Dendritic cell treated with granulocyte-macrophage colony-stimulating factor and Interleukin-4, amounts not matched to agents 40 ng/mL and 50 ng/mL, for 4 days (primary cell): ENCODE data around the gene TCTN2.
A peak's percentile ranks its signal among the peaks of the same experiment; 100 is the strongest.

Experiments
- H3K27ac Mint-ChIP-seq: one replicate; pipeline ENCODE4 v1.8.0; 2022; ENCODE audit warnings: mild to moderate bottlenecking, mixed read lengths
- H3K27me3 Mint-ChIP-seq: one replicate; pipeline ENCODE4 v1.8.0; 2022; ENCODE audit warnings: mild to moderate bottlenecking, mixed read lengths
- H3K36me3 Mint-ChIP-seq: one replicate; pipeline ENCODE4 v1.8.0; 2022; ENCODE audit warnings: low read depth, mixed read lengths
- H3K4me1 Mint-ChIP-seq: one replicate; pipeline ENCODE4 v1.8.0; 2022; ENCODE audit warnings: low read depth, mixed read lengths
- H3K4me3 Mint-ChIP-seq: one replicate; pipeline ENCODE4 v1.8.0; 2022; ENCODE audit warnings: mild to moderate bottlenecking, moderate library complexity, mixed read lengths
- H3K9me3 Mint-ChIP-seq: one replicate; pipeline ENCODE4 v1.8.0; 2022; ENCODE audit warnings: mixed read lengths
- intact Hi-C: fragments of 100-400 bp; cut with micrococcal nuclease; formaldehyde crosslinking; loops from one replicate; pipeline ENCODE4 v1.15.0; 2022

The TCTN2 gene

DNA sequence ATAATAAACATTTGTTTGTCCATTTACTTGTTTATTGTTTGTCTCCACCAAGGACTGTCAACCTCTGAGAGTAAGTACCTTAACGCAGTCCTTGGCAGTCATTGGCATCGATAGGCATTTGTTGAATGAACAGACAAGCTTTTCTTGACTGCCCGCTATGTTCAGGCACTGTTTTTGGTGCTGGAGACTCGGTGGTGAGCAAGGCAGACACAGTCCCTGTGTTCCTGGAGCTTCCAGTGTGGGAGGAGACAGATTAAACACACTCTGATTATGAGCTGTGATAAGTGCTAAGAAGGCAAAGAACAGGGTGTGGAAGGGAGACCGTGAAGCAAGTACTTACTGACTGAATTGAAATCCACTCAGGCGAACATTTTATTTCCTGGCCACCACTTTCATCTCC lies 42.5 kb downstream of the TCTN2 start:
- peaks cover 26% of the 10 kb centered on the region for H3K36me3 Mint-ChIP-seq
- peak overlapping the region; percentile 80 for H3K4me3 Mint-ChIP-seq
- H3K27me3 Mint-ChIP-seq = peaks cover 8% of the 10 kb centered on the region
- peaks cover 31% of the 10 kb centered on the region for H3K4me1 Mint-ChIP-seq
- peak overlapping the region; percentile 75 for H3K27ac Mint-ChIP-seq
- H3K9me3 Mint-ChIP-seq = no peaks in the 10 kb centered on the region
- intact Hi-C loops = no loop called here

DNA sequence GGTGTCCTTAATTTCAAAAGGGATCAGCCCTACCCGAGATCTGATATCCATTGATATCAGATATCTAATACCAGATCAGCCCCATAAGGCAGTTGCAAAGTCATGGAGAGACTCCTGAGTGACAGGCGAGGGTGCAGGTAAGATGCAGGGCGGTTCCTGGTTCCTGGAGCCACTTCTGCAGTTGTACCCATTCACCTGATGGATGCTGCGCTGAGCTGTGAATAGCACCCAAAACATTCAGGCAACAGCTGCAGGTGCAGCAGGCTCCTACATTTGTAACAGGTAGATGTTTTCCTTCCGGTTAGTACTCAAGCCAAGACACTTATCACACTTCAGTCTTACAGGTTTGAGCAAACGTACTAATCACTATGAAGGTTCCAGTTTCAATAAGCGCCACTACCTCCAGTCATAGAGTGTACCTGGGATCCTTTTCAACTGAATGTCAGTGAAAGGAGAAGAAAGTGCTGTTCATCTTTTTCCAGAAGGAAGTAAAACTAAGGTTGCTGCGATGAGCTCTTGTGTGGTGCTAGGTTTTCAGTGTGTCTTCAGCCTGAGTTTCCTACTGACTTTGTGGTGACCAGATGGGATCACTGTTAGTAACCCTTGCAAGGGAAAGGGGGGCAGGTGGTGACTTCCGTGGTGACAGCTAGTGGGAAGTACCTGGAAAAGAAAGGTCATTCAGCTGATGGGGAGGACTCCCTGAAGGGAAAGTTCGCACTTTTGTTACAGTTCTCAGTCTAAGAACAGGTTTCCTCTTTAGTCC lies 43.1 kb downstream of the TCTN2 start:
- Mint-ChIP-seq H3K27me3 (peaks cover 8% of the 10 kb centered on the region), H3K4me3 (peak overlapping the region; percentile 80), H3K27ac (peak overlapping the region; percentile 75), H3K4me1 (peaks cover 31% of the 10 kb centered on the region), H3K36me3 (peaks cover 26% of the 10 kb centered on the region), H3K9me3 (no peaks in the 10 kb centered on the region)
- intact Hi-C loops = no loop called here

DNA sequence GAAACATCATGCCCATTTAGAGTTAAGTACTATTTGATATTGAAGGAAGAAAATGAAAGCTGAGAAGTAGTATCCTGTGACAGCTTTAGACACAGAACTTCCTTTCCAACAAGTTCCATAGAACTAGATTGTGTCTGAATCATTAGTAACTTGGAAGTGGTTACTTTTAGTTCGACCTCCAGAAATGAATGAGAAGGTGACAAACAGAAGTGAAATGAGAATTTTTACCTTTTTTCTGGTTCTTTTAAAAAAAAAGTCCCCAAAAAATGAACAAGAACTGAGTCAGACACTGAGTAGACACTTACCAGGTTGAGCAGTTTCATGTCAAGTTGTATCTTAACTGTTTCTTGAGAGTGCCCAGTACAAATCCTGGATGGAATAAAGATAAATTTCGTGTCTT lies 44.3 kb downstream of the TCTN2 start:
- Mint-ChIP-seq H3K27ac (no peak overlapping the region), H3K36me3 (peaks cover 35% of the 10 kb centered on the region), H3K4me1 (peaks cover 31% of the 10 kb centered on the region), H3K27me3 (peaks cover 8% of the 10 kb centered on the region), H3K9me3 (no peaks in the 10 kb centered on the region), H3K4me3 (no peak overlapping the region)
- intact Hi-C loops = no loop called here

DNA sequence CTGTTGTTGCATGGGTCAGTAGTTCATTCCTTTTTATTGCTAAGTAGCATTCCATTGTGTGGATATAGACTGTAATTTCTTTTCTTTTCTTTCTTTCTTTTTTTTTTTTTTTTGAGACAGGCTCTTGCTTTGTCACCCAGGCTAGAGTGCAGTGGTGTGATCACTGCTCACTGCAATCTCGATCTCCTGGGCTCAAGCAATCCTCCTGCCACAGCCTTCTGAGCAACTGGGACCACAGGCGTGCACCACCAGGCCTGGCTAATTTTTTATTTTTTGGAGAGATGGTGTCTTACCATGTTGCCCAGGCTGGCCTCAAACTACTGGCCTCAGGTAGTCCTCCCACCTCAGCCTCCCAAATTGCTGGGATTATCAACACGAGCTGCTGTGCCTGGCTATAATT lies 46.4 kb downstream of the TCTN2 start:
- no peaks in the 10 kb centered on the region for H3K9me3 Mint-ChIP-seq
- peaks cover 3% of the 10 kb centered on the region for H3K27me3 Mint-ChIP-seq
- no peak overlapping the region for H3K4me3 Mint-ChIP-seq
- no peak overlapping the region for H3K27ac Mint-ChIP-seq
- intact Hi-C loops = no loop called here
- H3K4me1 Mint-ChIP-seq = peaks cover 23% of the 10 kb centered on the region
- peaks cover 46% of the 10 kb centered on the region for H3K36me3 Mint-ChIP-seq

DNA sequence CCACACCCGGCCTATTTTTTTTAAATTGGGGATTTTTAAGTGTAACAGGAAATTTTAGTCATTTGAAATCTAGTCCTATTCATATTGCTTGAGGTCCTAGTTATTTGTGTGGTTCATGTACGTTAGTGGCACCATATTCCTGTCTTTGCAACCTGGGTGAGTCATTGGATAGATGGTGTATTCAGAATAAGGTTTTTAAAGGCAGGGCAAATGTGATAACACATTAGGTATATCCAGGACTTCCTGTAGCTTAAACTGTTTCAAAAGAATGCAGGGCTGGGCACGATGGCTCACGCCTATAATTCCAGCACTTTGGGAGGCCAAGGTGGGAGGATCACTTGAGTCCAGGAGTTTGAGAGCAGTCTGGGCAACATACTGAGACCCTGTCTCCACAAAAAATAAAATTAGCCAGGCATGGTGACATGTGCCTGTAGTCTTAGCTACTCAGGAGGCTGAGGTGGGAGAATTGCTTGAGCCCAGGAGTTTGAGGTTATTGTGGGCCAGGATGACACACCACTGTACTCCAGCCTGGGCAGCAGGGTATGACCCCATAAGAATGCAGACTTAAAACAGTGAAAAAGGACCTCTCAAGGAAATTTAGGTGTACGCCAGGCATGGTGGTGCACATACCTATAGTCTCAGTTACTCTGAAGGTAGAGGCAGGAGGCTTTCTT lies 49.4 kb downstream of the TCTN2 start:
- H3K27me3 Mint-ChIP-seq = no peaks in the 10 kb centered on the region
- H3K27ac Mint-ChIP-seq = peak overlapping the region; percentile 5
- H3K4me3 Mint-ChIP-seq = no peak overlapping the region

DNA sequence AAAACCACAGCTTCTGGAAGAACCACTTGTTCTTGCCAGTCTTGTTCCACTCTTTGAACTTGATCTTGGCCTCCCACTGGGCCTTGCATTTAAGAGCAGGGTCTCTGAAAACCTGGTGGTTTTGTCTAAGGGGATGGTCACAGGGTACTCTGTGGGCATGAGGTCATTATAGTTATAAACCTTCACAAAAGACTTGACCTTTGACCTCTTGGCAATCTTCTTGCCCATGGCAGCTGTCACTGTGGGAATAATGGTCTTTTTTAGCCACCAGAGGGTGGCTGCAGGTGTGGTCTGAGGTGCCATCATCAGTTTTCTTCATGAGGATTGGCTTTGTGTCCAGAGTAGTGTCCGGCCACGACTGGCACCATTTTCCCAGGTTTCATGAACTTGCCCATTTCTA lies 50.3 kb downstream of the TCTN2 start:
- Mint-ChIP-seq H3K27me3 (no peaks in the 10 kb centered on the region), H3K27ac (no peak overlapping the region), H3K9me3 (no peaks in the 10 kb centered on the region), H3K4me3 (no peak overlapping the region), H3K36me3 (peaks cover 68% of the 10 kb centered on the region), H3K4me1 (no peaks in the 10 kb centered on the region)
- intact Hi-C loops = no loop called here

More for the DNA sequence above, 49.4 kb downstream of the TCTN2 start:
- Mint-ChIP-seq H3K9me3 (no peaks in the 10 kb centered on the region), H3K4me1 (no peaks in the 10 kb centered on the region), H3K36me3 (peaks cover 58% of the 10 kb centered on the region)
- intact Hi-C loops = no loop called here

DNA sequence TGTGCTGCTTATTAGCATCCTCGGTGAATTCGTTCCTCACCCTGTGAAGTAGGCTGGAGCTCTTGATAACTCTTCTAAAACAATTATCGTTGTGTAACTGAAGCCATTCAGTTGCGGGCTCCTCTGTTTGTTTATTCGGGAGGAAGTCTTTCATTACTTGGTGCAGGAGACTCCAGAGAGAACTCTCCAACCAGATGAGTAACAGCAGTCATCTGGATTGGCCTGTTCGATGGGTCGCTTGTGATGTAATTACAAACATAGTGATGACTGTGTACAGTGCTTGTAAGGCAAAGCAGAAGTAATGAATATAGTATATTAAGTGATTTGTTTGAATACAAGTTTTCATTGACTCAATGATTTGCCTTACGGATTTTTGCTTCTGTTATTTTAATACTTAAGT lies 52.1 kb downstream of the TCTN2 start:
- Mint-ChIP-seq H3K4me1 (no peaks in the 10 kb centered on the region), H3K9me3 (no peaks in the 10 kb centered on the region), H3K36me3 (peaks cover 77% of the 10 kb centered on the region), H3K27ac (no peak overlapping the region), H3K4me3 (no peak overlapping the region), H3K27me3 (no peaks in the 10 kb centered on the region)
- intact Hi-C loops = no loop called here

DNA sequence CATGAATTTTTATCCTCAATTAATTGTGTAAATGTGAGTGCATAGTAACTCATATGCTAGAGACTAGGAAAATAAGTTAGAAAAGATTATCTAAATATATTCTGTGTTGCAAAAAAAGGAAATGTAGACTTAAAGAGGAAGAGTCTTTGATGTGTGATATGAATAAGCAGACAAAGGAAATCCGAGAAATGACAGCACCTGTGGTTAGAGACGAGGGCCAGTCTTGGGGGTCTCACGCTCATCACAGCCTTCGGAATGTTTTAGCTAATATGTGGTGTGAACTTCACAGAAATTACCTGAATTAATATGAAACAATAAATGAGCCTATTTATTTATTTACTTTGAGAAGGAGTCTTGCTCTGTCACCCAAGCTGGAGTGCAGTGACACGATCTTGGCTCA lies 52.9 kb downstream of the TCTN2 start:
- H3K9me3 Mint-ChIP-seq = no peaks in the 10 kb centered on the region
- no peaks in the 10 kb centered on the region for H3K4me1 Mint-ChIP-seq
- intact Hi-C loops = no loop called here
- no peak overlapping the region for H3K4me3 Mint-ChIP-seq
- no peaks in the 10 kb centered on the region for H3K27me3 Mint-ChIP-seq
- peaks cover 81% of the 10 kb centered on the region for H3K36me3 Mint-ChIP-seq
- H3K27ac Mint-ChIP-seq = no peak overlapping the region

DNA sequence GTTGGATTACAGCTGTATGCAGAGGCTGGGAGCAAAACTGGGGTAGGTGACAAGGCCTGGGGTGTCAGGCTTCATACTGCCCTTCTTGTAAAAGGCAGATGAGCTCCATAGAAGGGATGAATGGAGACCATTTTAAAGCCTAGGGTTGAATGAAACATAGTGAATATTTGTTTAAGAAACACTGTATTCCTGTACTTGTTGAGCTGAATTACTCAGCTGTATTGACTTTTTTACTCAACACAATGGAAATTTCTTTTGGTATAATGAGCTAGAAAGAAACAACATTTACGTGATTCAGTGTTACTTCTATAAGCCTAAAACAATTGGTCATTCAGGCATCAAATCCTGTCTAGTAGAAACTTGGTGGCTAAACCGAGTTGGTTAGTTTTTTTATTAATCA lies 55.3 kb downstream of the TCTN2 start:
- Mint-ChIP-seq H3K27ac (no peak overlapping the region), H3K36me3 (peaks cover 86% of the 10 kb centered on the region), H3K4me3 (no peak overlapping the region)

DNA sequence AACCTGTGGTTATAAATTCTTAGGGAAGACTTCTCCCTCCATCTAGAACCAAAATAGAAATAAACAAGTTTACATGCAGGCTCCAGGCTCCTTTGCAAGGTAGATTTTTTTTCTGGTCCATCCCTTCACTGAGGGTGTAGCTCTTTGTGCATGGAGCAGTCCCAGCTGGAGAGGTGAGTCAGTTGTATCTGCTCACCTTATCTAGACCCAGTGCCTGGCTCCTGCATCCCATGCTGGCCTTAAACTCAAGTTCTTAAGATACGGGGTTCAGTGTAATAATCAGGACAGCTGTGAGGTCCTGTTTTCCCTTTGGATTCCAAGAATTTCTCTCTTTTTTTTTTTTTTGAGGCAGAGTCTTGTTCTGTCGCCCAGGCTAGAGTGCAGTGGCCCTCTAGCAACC lies 56.0 kb downstream of the TCTN2 start:
- intact Hi-C loops = no loop called here
- no peak overlapping the region for H3K27ac Mint-ChIP-seq
- H3K4me1 Mint-ChIP-seq = no peaks in the 10 kb centered on the region
- H3K9me3 Mint-ChIP-seq = no peaks in the 10 kb centered on the region
- no peaks in the 10 kb centered on the region for H3K27me3 Mint-ChIP-seq
- H3K36me3 Mint-ChIP-seq = peaks cover 87% of the 10 kb centered on the region
- H3K4me3 Mint-ChIP-seq = no peak overlapping the region

More for the DNA sequence above, 55.3 kb downstream of the TCTN2 start:
- Mint-ChIP-seq H3K9me3 (no peaks in the 10 kb centered on the region), H3K4me1 (no peaks in the 10 kb centered on the region), H3K27me3 (no peaks in the 10 kb centered on the region)
- intact Hi-C loops = no loop called here

DNA sequence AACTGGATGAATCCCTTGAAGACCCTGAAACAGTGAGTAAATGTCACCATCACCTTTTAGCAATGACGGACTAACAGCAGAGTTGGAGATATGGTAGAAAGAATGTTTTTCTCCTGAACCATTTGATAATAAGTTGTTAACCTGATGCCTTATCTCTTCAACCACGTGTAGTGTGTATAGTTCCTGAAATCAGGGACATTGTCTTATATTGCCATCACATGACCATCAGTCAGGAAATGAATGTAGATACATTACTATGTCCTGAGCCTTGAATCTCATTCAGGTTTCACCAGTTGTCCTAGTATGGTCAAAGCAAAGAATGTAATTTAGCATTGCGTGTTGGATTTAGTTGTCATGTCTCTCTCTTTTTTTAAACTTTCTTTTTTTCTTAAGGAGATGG lies 57.0 kb downstream of the TCTN2 start:
- Mint-ChIP-seq H3K36me3 (peaks cover 92% of the 10 kb centered on the region), H3K27ac (no peak overlapping the region), H3K9me3 (no peaks in the 10 kb centered on the region)

DNA sequence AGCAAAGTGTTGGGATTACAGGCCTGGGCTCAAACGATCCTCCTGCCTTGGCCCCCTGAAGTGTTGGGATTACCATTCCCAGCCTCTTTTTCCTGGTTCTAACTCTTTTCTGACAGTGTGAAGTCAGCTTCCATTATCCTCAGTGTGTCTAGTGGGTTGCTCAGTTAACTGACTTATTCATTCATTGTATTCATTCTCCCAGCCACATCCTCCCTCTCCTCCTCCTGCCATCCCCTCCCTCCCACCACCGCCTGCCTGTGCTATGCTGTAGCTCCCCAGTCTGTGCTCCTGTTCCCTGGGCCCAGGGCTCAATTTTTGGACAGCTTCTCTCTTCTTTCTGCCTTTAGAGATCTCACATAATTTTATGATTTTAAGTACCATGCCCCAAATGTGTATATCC lies 60.7 kb downstream of the TCTN2 start:
- peaks cover 4% of the 10 kb centered on the region for H3K4me1 Mint-ChIP-seq
- H3K9me3 Mint-ChIP-seq = no peaks in the 10 kb centered on the region
- no peak overlapping the region for H3K4me3 Mint-ChIP-seq
- intact Hi-C loops = no loop called here
- H3K27ac Mint-ChIP-seq = no peak overlapping the region
- no peaks in the 10 kb centered on the region for H3K27me3 Mint-ChIP-seq
- peaks cover 100% of the 10 kb centered on the region for H3K36me3 Mint-ChIP-seq

More for the DNA sequence above, 57.0 kb downstream of the TCTN2 start:
- intact Hi-C loops = no loop called here
- H3K27me3 Mint-ChIP-seq = no peaks in the 10 kb centered on the region
- H3K4me1 Mint-ChIP-seq = no peaks in the 10 kb centered on the region
- no peak overlapping the region for H3K4me3 Mint-ChIP-seq

DNA sequence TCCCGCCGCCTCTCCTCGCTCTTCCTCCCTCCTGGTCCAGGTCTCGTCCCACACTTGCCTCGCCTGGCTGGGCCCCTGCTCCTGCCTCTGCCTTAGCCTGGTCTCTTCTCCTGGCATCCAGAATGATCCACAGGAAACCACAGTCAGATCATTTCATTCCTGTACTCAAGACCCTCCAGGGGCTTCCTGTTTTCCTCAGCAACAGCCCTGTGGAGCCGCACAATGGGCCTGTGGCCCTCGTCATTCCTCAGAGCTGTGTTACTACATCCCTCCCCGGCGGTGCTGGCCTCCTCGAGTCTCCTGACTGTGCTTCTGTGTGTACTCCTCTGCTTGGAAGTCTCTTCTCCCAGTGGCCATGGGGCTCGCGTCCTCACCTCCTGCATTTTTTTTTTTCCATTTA lies 61.3 kb downstream of the TCTN2 start:
- intact Hi-C loops = no loop called here
- H3K9me3 Mint-ChIP-seq = no peaks in the 10 kb centered on the region
- H3K4me1 Mint-ChIP-seq = peaks cover 11% of the 10 kb centered on the region
- no peak overlapping the region for H3K27ac Mint-ChIP-seq
- no peaks in the 10 kb centered on the region for H3K27me3 Mint-ChIP-seq
- peaks cover 100% of the 10 kb centered on the region for H3K36me3 Mint-ChIP-seq
- H3K4me3 Mint-ChIP-seq = no peak overlapping the region

DNA sequence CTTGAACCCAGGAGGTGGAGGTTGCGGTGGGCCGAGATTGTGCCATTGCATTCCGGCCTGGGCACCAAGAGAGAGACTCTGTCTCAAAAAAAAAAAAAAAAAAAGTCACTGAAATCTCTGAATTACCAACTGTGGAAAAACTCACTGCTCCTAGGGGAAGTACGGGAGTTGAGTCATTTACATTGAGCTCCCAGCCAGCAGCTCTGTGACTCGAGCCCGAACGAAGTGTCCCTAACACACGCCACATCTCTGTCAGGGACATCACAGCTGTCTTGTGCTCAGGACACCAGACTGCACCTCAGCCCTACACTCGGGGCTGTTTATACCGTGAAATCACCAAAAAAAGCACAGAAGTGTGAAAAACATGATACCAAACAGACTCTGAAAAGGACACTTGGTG lies 62.3 kb downstream of the TCTN2 start:
- H3K4me3 Mint-ChIP-seq = no peak overlapping the region
- no peak overlapping the region for H3K27ac Mint-ChIP-seq

More for the DNA sequence above, 62.3 kb downstream of the TCTN2 start:
- Mint-ChIP-seq H3K4me1 (peaks cover 15% of the 10 kb centered on the region), H3K36me3 (peaks cover 96% of the 10 kb centered on the region), H3K9me3 (no peaks in the 10 kb centered on the region), H3K27me3 (no peaks in the 10 kb centered on the region)
- intact Hi-C loops = no loop called here
